Fibroblast of lung (primary cell): ENCODE data around the gene DERL2.

Experiments used
- EZH2 ChIP-seq: IDR thresholded peaks from 2 replicates; pipeline ENCODE4 v1.5.1; 2012; ENCODE audit warnings: low read length, control low read depth, mild to moderate bottlenecking; ENCODE audit errors: missing control alignments
- TF ChIP-seq, protein P1 (sequence below), 2 donors: IDR thresholded peaks in 1 of 2; conservative IDR thresholded peaks in 1 of 2; 1 replicate in 1 of 2; 2 replicates in 1 of 2; pipeline ENCODE4 v1.5.1; 2011 to 2012; ENCODE audit warnings: low read length in 2 of 2, control low read depth in 1 of 2, inconsistent platforms in 1 of 2, low read depth in 1 of 2, mild to moderate bottlenecking in 1 of 2

DNA sequence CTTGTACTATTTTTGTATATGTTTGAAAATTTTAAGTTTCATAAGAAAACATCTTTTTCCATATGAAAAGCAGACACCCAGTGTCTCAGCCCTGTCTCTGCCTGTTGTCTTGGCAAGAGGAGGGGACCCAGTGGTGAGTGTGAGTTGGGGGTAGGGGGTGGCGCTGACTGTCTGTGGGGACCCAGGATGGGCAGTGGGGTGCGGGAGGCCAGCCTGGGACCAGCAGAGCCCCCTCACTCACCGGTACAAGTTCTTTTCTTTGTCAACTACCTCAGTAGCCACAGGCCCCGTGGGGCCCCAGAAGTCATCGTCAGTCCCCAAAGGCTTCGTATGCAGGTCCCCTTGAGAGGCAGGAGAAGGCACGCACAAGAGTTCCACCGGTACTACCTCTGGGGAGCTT lies 46.6 kb upstream of the DERL2 start:
- TF ChIP-seq, protein P1, sequence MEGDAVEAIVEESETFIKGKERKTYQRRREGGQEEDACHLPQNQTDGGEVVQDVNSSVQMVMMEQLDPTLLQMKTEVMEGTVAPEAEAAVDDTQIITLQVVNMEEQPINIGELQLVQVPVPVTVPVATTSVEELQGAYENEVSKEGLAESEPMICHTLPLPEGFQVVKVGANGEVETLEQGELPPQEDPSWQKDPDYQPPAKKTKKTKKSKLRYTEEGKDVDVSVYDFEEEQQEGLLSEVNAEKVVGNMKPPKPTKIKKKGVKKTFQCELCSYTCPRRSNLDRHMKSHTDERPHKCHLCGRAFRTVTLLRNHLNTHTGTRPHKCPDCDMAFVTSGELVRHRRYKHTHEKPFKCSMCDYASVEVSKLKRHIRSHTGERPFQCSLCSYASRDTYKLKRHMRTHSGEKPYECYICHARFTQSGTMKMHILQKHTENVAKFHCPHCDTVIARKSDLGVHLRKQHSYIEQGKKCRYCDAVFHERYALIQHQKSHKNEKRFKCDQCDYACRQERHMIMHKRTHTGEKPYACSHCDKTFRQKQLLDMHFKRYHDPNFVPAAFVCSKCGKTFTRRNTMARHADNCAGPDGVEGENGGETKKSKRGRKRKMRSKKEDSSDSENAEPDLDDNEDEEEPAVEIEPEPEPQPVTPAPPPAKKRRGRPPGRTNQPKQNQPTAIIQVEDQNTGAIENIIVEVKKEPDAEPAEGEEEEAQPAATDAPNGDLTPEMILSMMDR (conservative IDR thresholded peaks at IDR 0.05 in 1 of 2, IDR thresholded peaks at IDR 0.05 in 1 of 2; ENCODE audit: low read depth in 1 of 2, low read length in 2 of 2) = no peak
- no peak for TF ChIP-seq EZH2
